Non-pigmented ciliary epithelial cell (primary cell): Measurements from ENCODE around the gene CRYBG1.

ENCODE experiments used
- DNase-seq: peaks from one replicate; pipeline ENCODE4 v3.0.0-alpha.2; 2010; ENCODE audit warnings: low read depth

CRYBG1 gene

GRCh38 chr6:106426250-106426970 lies 65.9 kb downstream of the CRYBG1 start:
- no peak for DNase-seq

GRCh38 chr6:106430466-106430865 lies 69.9 kb downstream of the CRYBG1 start:
- DNase-seq: no peak

DNA sequence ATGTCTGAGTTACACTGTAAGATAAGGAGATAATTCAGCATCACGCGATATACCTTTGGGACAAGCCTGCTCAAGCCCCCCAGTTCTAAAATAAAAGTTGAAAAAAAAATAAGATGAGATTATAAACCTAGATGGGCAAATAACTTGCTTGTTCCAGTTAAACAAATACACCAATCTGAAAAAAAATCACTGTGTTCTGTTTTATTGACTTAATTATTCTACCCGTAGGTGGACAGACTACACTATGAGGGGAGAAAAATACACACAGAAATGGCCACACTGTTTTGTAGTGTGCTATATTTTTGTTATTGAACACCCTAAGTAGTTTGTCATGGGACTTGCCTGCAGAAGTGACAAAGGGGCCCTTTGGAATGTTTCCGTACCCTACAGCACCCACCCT lies 70.9 kb downstream of the CRYBG1 start:
- DNase-seq: no peak

DNA sequence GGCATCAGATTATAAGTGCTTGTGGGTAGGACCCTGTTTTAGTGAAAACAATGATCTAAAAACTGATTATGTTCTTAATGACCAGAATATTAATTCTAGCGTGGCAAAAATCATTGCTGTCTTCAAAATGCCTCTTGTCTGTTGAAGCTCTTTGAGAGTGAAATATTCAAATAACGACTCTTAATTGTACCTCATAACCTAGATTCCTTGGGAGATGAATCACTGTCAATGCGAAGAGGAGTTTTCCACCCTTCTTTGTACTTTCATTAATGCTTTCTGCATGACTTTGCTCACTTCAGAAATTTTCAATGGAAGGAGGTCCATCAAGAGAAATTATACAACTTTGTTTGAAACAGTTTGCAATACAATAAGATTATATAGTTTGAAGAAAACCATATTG lies 71.5 kb downstream of the CRYBG1 start:
- no peak for DNase-seq

GRCh38 chr6:106434530-106434929 lies 74.0 kb downstream of the CRYBG1 start:
- DNase-seq: no peak

DNA sequence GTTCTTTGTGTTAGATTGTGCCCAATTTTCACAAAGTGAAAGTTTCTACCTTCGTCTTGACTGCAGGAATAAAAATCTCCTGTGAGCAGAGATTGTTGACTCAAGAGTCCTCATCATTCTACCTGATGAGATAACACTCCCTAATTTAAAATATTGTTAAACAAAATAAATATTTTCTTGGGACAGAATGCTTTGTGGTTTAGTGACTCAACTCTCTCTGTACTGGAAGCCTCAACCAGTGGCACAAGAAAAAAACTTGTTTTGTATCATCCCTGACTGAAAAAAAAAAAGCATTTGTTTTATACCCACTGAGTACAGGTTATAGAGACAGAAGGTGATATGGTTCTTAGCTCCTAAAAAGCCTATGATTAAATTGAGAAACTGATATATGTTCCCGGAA lies 78.9 kb downstream of the CRYBG1 start:
- no peak for DNase-seq

DNA sequence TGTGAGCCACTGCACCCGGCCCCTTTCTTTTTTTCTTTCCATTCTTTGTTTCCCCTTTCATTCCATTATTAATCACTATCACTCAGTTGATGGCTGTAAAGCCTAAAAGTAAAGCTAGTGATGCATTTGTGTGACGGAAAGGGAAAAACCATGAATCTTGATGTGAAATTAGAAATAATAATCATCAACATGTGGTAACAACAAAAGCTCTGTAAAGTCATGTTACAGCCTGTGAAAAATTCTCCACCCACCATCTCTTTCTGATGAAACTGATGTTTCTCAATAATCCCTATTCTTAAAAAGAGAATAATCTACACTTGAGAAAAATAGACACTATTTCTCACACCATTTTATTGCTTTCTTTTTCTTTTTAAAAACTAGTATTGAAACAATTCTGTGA lies 80.0 kb downstream of the CRYBG1 start:
- no peak for DNase-seq

- no peak for DNase-seq
These were observed 81.9 kb downstream of the CRYBG1 start for GRCh38 chr6:106442395-106442794.

DNA sequence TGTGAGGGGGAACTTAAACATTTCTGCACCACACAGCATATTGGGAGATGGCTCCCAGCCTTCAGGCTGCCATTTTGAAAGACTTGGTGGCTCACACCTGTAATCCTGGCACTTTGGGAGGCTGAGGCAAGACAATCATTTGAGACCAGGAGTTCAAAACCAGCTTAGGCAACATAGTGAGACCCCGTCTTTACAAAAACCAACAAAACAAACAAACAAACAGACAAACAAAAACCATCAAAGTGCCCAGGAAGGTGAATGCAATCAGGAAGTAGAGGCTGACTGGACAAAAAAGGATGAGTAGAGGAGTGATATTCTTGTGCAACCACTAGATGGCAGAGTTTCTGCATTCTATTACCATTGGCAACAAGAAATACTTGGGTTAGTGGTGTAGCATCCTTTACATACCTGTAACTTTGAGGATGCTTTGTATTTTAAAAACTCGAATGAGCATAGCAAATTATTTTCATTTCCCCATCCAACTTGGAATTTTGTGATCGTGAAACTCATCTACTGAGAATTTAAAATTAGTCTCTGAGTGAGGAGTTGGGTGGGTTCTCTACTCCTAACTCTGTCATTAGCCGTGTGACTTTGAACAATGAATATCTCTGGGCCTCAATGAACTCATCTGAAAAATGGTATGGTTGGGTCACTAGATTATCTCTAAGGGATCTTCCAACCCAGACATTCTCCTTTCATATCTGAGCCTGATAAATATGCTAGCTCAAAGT lies 84.4 kb downstream of the CRYBG1 start:
- no peak for DNase-seq

- no peak for DNase-seq
These were observed 85.0 kb downstream of the CRYBG1 start for GRCh38 chr6:106445508-106445878.

DNA sequence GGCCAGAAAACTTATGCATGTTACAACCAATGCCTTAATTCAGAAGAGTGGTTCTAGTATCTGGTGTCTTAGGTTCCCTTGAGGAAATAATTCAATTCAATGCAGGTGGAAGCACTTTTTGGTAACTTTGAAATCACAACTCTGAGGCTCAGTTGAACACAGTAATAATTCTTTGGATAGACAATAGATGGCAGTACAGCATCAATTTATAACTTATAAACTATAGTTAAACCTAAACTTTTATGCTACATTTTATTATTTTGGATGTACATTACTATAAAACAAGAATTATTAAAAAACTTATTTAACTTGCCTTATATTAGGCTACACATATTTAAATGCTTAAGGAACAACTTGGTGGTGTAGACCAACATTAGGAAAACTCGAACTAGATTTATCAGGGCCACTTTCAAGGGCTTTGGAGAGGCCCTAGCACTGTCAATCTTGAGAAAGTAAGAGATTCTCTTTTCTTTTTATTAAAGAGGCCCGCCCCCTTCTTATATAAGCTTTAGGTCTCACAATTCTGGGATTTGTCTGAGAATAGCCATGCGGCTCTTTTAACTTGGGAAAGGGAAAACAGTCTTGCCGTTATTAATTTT lies 85.9 kb downstream of the CRYBG1 start:
- DNase-seq: no peak

- no peak for DNase-seq
These were observed 86.5 kb downstream of the CRYBG1 start for GRCh38 chr6:106446983-106447382.

DNA sequence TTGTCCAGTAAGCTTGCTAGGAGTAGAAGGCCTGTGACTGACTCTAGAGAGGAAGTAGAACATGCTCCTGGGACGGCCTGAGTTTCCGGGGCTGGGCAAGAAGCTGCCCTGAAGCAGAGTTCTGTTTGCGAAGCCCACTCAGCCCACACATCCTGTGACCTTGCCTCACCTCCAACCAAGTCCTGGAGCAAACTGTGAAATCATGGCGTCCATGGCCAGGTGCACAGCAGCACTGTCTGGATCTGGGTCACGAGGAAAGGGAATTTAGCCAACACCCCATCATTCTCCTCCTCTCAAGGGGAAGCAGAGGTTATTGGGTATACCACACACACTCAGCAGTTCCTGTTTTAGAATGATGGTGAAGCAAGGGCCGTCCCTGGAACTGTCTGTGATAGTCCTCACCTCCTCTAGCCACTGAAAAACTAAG lies 87.5 kb downstream of the CRYBG1 start:
- DNase-seq: no peak

- DNase-seq: no peak
These were observed 90.1 kb downstream of the CRYBG1 start for GRCh38 chr6:106450653-106451052.

GRCh38 chr6:106451439-106451838 lies 90.9 kb downstream of the CRYBG1 start:
- peak; percentile 43 for DNase-seq

DNA sequence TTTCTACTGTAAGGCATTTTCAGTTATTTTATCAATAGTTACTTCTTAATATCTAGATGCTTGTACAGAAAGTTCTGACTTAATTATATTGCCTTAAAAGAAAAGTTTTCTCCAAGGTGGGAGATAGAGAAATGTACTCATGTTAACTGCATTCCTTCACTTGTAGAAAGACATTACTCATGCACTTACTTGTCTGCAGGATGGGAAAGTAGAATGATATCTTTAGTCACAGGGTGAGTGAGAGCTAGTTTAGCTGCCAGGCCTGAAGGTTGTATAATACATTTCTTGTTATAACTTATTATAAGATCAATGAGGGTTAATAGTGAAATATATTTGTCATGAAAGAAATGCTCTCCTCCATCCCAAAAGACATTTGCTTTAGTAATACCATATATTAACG lies 92.1 kb downstream of the CRYBG1 start:
- DNase-seq: no peak

- no peak for DNase-seq
These were observed 93.3 kb downstream of the CRYBG1 start for GRCh38 chr6:106453756-106454367.

- no peak for DNase-seq
These were observed 96.2 kb downstream of the CRYBG1 start for GRCh38 chr6:106456756-106457155.

GRCh38 chr6:106458021-106458986 lies 97.8 kb downstream of the CRYBG1 start:
- DNase-seq: no peak

DNA sequence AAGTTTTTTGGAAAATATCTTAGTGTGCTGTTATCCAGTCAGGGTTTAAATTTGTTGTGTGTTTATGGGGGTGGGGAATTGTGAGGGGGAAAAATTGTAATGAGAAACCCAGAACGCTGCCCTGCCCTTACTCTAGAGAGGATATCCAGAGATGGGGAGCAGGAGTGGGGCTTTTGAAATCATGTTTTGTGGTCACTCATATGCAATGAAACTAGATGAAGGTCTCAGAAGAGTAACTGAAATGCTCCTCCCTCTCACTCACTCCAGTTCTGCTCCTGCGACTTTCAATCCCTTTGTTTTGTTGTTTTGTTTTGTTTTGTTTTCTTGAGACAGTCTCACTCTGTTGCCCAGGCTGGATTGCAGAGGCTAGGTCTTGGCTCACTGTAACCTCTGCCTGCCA lies 100.0 kb downstream of the CRYBG1 start:
- no peak for DNase-seq

- no peak for DNase-seq
These were observed 100.6 kb downstream of the CRYBG1 start for GRCh38 chr6:106461084-106461483.
